Subcutaneous abdominal adipose tissue (tissue), 5 donors: ENCODE results near the gene TBCE.
"Not testable (repeated sequence)": the region's sequence is repeated elsewhere in the genome, so short reads cannot be mapped to it uniquely, and the experiment has no call there.

Experiments
- H3K27ac ChIP-seq: one replicate; pipeline ENCODE4 v1.7.0; 2013; ENCODE audit warnings: low read depth, mild to moderate bottlenecking, inconsistent platforms, low read length, moderate library complexity
- H3K27me3 ChIP-seq, 5 donors: one replicate each; pipeline ENCODE4 v1.7.0; 2013; ENCODE audit warnings: low read length in 5 of 5, inconsistent platforms in 1 of 5; ENCODE audit not compliant: control insufficient read depth in 5 of 5, insufficient read depth in 4 of 5
- H3K36me3 ChIP-seq, 5 donors: one replicate each; pipeline ENCODE4 v1.7.0; 2013; ENCODE audit warnings: low read length in 5 of 5; ENCODE audit not compliant: control insufficient read depth in 5 of 5, insufficient read depth in 5 of 5
- H3K4me1 ChIP-seq, 5 donors: one replicate each; pipeline ENCODE4 v1.7.0; 2013; ENCODE audit warnings: low read length in 5 of 5, mild to moderate bottlenecking in 3 of 5, moderate library complexity in 1 of 5; ENCODE audit not compliant: control insufficient read depth in 5 of 5, insufficient read depth in 5 of 5
- H3K4me3 ChIP-seq, 5 donors: one replicate each; pipeline ENCODE4 v1.7.0; 2013; ENCODE audit warnings: low read length in 5 of 5, low read depth in 1 of 5
- H3K9ac ChIP-seq, 5 donors: one replicate each; pipeline ENCODE4 v1.7.0; 2013; ENCODE audit warnings: low read length in 5 of 5, mild to moderate bottlenecking in 4 of 5, moderate library complexity in 3 of 5
- H3K9me3 ChIP-seq, 5 donors: one replicate each; pipeline ENCODE4 v1.7.0; 2013; ENCODE audit warnings: low read length in 5 of 5; ENCODE audit not compliant: control insufficient read depth in 5 of 5
- donor health status: healthy.
- donor health status: healthy.
- donor health status: healthy.
- donor health status: healthy.
- donor health status: healthy.

TBCE gene

DNA sequence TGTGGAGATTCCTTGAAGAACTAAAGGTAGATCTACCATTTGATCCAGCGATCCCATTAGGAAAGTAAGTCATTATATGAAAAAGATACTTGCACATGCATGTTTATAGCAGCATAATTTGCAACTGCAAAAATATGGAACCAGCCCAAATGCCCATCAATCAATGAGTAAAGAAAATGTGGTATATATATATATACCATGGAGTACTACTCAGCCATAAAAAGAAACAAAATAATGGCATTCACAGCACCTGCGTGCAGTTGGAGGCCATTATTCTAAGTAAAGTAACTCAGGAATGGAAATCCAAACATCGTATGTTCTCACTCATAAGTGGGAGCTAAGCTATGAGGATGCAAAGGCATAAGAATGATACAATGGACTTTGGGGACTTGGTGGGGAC, 95.6 kb downstream of the TBCE start:
- H3K4me1 ChIP-seq, H3K27me3 ChIP-seq, H3K9me3 ChIP-seq, H3K27ac ChIP-seq, H3K4me3 ChIP-seq, H3K9ac ChIP-seq: not testable (repeated sequence)
- H3K36me3 ChIP-seq: peaks cover 0 to 11% (median 3%) of the 10 kb centered on the region in 5 donors

DNA sequence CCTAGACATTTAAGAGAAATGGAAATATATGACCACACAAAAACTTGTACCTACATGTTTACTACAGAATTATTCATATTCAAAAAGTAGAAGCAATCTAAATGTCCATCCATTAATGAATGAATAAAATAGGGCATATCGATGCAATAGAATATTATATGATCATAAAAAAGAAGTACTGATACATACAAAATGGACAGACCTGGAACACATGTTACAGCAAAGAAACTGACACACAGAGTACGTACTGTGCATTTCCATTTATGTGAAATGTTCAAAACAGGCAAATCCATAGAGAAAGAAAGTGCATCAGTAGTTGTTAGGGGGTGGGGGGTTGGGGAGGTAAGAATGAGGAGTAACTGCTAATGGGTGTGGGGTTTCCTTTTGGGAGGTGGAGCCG, 97.8 kb downstream of the TBCE start:
- Histone ChIP-seq H3K9ac (no peak overlapping the region), H3K27ac (no peak overlapping the region), H3K27me3 (no peaks in the 10 kb centered on the region), H3K9me3 (no peaks in the 10 kb centered on the region), H3K4me3 (no peak overlapping the region), H3K4me1 (no peaks in the 10 kb centered on the region), H3K36me3 (peaks cover 0 to 11% (median 2%) of the 10 kb centered on the region in 5 donors)

DNA sequence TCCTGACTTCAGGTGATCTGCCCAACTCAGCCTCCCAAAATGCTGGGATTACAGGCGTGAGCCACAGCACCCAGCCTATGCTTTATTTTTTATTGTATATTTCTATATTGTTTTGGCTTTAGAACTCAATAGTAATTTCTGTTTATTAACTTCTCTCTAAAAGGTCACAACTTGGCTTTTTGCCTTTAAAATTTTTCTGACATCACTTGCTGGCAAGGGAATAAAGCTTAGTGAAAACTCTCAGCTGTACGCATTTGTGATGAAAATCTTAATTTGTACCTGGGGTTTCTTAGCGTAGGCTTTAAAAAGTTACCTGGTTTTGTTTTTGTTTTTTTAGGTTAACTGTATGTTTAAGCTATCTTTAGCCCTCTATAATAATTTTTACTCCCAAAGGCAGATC, 100.8 kb downstream of the TBCE start:
- H3K4me1 ChIP-seq: no peaks in the 10 kb centered on the region
- H3K9me3 ChIP-seq: no peaks in the 10 kb centered on the region
- no peak overlapping the region for H3K4me3 ChIP-seq
- no peak overlapping the region for H3K9ac ChIP-seq
- H3K27me3 ChIP-seq: no peaks in the 10 kb centered on the region
- no peak overlapping the region for H3K27ac ChIP-seq
- H3K36me3 ChIP-seq: peaks cover 0 to 10% (median 0%) of the 10 kb centered on the region in 5 donors

DNA sequence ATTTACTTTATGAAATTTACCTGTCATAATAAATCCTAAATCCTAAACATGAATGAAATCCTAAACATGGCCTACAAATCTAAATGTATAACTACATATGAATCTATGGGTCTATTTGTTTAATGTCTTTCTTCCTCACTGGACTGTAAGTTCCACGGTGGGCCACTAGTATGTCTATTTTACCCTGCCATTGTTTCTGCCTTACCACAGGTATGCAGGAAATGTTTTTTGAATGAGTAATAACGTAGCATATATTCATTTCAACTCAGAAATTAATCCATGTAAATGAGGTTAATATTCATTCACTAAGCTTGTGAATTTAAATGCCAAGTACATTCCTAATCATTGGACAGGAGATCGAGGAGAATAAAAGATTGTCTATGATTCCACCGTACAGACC, 101.7 kb downstream of the TBCE start:
- H3K27ac ChIP-seq: no peak overlapping the region
- H3K36me3 ChIP-seq: peaks cover 0 to 10% (median 0%) of the 10 kb centered on the region in 5 donors
- H3K4me3 ChIP-seq: no peak overlapping the region
- H3K9me3 ChIP-seq: no peaks in the 10 kb centered on the region
- no peaks in the 10 kb centered on the region for H3K27me3 ChIP-seq
- no peaks in the 10 kb centered on the region for H3K4me1 ChIP-seq
- no peak overlapping the region for H3K9ac ChIP-seq

DNA sequence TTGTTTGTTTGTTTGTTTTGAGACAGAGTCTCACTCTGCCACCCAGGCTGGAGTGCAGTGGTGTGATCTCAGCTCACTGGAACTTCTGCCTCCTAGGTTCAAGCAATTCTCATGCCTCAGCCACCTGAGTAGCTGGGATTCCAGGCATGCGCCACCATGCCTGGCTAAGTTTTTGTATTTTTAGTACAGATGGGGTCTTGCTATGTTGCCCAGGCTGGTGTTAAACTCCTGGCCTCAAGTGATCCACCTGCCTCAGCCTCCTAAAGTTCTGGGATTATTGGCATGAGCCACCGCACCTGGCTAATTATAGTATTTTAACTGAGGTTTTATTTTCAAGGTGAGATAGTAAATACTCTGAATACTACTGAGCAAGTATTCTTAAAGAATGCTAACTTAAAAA, 102.7 kb downstream of the TBCE start:
- H3K27ac ChIP-seq, H3K4me1 ChIP-seq, H3K9ac ChIP-seq, H3K4me3 ChIP-seq, H3K27me3 ChIP-seq, H3K36me3 ChIP-seq, H3K9me3 ChIP-seq: not testable (repeated sequence)

DNA sequence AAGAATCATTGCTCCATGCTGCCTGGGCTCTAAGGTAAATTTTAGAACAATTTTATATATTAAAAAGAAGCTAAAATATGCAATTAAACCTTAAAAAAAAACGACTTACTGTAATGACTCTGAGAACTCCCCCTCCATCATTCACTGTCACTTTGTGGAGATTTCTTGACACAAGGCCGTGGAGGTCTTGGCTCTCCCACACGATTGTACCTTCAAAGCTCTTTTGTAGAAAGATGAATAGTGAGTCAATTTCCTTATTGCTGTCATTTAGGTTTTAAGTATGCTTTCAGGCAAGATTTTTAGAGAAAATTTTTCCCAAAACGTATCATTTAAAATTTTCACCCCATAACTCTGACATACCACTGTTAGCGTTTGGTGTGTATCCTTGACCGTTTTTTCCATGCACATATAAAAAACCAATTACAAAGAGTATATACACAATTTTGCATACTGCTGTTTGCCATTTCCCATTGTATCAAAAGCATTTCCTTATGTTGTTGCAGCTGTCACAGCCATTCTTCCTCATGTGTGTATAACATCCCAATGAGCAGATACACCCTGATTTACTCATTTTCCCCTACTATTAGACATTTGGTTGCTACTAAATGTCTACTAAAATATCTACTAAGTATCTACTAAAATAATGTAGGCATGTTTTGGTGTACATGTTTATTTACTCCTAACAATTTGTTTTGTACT, 103.7 kb downstream of the TBCE start:
- H3K4me3 ChIP-seq: no peak overlapping the region
- H3K9ac ChIP-seq: no peak overlapping the region
- H3K27me3 ChIP-seq: no peaks in the 10 kb centered on the region
- H3K4me1 ChIP-seq: no peaks in the 10 kb centered on the region
- H3K9me3 ChIP-seq: no peaks in the 10 kb centered on the region
- H3K36me3 ChIP-seq: peaks cover 0 to 9% (median 6%) of the 10 kb centered on the region in 5 donors
- no peak overlapping the region for H3K27ac ChIP-seq

DNA sequence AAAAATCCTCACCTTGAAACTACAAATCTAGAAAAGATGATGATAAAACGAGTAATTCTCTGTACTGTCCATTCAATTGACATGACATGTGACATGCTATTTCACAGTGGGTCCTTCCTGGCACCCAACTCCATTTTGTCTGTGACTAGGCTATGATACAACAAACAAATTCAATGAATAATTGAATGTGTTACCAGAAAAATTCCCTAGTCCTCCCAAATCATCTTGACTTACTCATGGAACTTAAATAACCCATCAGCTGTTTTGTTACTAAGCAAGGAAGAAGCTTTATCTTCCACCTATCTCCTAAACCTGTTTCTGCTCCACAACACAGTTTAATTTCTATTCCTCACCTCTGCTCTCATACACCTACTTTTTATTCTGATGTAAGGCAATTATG, 106.6 kb downstream of the TBCE start:
- Histone ChIP-seq H3K27me3 (no peaks in the 10 kb centered on the region), H3K36me3 (peaks cover 9 to 13% (median 10%) of the 10 kb centered on the region in 5 donors), H3K9ac (no peak overlapping the region), H3K9me3 (no peaks in the 10 kb centered on the region), H3K4me3 (no peak overlapping the region), H3K27ac (no peak overlapping the region), H3K4me1 (no peaks in the 10 kb centered on the region)

DNA sequence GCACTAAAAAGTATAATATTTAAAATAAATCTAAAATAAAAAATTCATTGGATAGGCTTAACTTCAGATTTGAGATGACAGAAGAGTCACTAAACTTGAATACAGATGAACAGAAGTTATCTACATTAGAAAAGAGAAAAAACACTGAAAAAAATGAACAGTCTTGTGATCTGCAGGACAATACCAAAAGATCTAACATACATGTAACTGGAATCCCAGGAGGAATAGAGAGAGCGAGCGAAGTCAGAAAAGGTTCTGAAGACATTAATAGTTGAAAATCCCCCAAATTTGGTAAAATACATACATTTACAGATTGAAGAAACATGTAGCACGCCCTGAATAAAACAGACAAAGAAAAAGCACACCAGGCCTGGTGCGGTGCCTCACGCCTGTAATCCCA, 115.9 kb downstream of the TBCE start:
- Histone ChIP-seq H3K4me3 (no peak overlapping the region), H3K27ac (no peak overlapping the region), H3K27me3 (no peaks in the 10 kb centered on the region), H3K4me1 (no peaks in the 10 kb centered on the region), H3K9ac (no peak overlapping the region), H3K9me3 (peaks cover 0 to 3% (median 0%) of the 10 kb centered on the region in 5 donors), H3K36me3 (peaks cover 17 to 32% (median 28%) of the 10 kb centered on the region in 5 donors)

DNA sequence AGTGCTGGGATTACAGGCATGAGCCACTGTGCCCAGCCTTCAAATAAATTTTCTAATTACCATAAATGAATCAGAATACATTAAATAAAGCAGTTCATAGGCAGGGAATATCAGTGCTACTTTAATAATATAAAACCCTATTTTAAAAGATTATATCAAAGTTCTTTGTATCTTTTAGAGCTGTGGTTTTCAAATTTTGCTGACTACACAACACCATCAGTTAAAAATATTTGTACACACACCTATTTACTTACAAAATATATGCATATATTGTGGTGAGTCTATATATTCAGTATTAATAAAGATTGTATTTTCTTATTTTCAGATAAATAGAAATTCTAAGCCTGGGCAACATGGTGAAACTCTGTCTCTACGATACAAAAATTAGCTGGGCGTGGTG, 118.3 kb downstream of the TBCE start:
- Histone ChIP-seq H3K4me3 (no peak overlapping the region), H3K9me3 (peaks cover 0 to 3% (median 0%) of the 10 kb centered on the region in 5 donors), H3K27ac (no peak overlapping the region), H3K4me1 (no peaks in the 10 kb centered on the region), H3K36me3 (peaks cover 5 to 22% (median 16%) of the 10 kb centered on the region in 5 donors), H3K9ac (no peak overlapping the region), H3K27me3 (no peaks in the 10 kb centered on the region)

DNA sequence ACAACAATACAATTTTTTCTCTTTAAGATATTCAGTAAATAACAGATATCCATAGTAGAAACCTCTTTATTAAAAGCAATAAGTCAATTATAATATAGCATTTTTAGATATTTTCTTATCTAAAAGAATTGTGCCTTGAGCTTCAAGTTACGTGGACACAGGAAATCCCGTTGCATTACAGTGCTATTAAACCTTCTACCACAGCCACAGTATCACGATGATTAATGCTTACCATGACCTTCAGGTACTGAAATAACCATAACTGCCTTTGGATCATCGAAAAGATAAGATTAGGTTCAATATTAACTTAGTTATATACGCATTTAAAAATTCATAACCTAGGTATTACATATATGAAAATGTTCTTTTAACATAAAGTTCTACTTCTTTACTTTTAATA, 119.1 kb downstream of the TBCE start:
- Histone ChIP-seq H3K9me3 (peaks cover 0 to 3% (median 0%) of the 10 kb centered on the region in 5 donors), H3K36me3 (peaks cover 5 to 22% (median 16%) of the 10 kb centered on the region in 5 donors), H3K4me1 (no peaks in the 10 kb centered on the region), H3K4me3 (no peak overlapping the region), H3K27ac (no peak overlapping the region), H3K9ac (no peak overlapping the region), H3K27me3 (no peaks in the 10 kb centered on the region)
